Measurements from ENCODE around the gene STK4.

The STK4 gene

DNA sequence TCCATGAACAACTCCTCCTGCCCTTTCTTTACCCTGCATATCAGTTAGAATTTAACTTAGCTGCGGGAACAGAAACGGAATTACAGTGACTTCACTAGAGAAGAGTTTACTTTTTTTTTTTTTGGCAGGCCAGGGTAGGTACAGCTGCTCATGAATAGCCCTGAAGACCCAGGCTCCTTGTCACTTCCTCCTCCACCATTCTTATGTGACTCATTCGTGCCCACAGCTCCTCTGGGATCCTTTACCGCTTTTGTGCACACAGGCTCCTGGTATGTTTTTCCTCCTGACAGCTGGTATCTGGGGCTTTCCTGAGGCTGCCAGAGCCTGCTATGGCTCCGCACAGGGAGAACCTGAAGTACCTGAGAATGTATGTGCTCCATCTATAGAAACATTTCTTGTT lies 138.5 kb downstream of the STK4 start:
- DNase-seq (ENCODE audit: extremely low read depth in 1 of 2, low read depth in 1 of 2), result no peak

DNA sequence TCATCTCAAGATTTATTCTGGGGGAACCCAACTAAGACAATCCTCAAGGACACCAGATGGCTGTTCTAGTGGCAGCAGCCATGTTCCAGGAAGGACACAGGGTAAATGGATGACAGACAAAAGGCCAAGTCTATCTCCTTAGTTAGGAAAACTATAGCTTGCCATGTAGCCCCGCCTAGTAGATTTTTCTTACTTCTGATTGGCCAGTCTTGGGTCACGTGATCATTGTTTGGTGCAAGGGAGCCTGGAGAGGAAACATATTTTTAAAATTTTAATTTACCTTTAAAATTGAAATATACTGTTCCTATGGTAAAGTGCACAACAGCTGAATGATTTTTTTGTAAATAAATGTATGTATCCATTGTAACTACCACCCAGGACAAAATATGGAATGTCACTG lies 139.0 kb downstream of the STK4 start:
- DNase-seq (ENCODE audit: extremely low read depth in 1 of 2, low read depth in 1 of 2), result no peak

DNA sequence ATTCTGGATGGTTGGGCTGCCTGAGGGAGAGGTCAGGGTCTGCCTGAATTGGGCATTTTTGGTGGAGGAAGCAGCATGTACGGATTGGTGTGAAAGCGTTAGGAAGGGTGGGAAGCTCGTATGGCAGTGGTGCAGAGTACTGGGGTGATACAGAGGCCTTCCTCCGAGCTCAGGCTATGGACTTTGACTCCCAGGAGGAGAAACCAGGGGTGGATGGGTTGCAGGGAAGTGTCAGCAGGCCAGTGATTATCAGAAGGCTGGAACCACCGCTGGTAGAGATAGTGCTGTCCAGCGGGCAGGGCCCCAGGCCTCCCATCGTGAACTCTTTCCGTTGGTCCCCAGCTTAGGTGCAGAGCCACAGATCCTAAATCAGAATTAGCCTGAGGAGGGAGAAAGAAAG lies 143.3 kb downstream of the STK4 start:
- DNase-seq (ENCODE audit: extremely low read depth in 1 of 2, low read depth in 1 of 2), result no peak

DNA sequence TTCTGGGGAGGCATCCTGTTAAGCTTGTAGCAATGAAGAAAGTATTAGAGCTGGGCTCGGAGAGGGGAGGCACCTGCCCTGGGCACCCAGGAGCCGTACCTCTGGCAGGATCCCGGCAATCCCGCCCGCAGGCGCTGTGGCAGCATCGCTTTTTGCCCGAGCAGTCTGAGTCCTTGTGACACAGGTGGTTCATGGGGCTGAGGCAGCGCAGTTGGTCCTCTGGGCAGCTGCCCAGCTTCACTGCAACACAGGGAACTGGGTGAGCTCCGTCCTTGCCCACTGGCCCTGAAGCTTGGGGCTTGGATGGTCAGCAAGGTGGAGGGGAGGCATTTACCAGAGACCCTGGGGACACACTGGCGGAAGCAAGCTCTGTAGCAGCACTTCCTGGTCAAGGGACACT lies 144.0 kb downstream of the STK4 start:
- no peak for DNase-seq (ENCODE audit: extremely low read depth in 1 of 2, low read depth in 1 of 2)

DNA sequence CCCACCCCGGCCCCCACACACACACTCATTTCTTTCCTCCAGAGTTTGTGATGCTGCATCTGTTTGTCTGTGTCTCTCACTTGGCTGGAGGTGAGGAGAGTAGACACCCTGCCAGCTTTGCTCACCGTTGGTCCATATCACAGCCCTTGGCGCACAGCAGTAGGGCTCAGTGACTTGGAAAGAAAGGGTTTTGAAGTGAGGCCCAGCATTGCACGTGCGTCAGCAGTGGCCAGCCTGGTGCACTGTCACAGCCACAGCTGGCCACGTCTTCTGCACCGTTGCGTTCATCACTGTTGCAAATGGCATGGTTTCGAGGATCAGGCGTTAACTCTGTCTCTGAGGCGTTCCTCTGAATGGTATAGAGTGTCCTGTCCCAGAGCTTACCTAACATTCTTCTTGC lies 145.0 kb downstream of the STK4 start:
- DNase-seq (ENCODE audit: extremely low read depth in 1 of 2, low read depth in 1 of 2), result no peak

DNA sequence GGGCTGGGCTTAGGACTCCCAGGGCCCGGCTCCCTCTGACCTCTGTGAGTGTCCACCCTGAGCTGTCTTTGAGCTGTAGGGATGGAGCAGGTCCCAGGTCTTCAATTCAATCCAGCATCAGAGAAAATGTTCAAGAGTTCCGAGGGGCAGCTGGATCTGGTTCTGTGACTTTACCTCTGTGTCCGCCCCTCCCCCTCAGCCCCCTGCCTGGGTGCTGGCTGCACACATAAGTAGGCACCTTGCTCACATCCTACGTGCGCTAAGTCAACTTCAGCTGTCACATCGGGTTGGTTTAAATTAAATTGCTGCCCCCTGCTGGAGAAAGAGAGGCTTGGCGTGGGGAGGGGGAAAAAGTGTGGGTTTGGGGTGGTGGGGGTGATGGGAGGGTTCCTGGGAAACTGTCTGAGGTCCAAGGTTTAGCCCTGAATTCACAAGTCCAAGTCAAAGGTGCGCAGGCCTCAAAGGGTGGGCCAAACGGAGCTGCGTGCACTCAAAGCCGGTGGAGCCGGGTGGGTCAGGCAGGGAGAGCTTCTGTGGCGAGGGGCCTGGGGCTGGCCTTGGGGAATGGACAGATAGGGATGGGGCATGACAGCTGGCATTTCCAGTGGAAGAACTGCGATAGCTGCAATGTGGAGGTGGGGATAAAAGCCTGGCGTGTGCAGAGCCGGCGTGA lies 145.6 kb downstream of the STK4 start:
- DNase-seq (ENCODE audit: extremely low read depth in 1 of 2, low read depth in 1 of 2), result no peak

DNA sequence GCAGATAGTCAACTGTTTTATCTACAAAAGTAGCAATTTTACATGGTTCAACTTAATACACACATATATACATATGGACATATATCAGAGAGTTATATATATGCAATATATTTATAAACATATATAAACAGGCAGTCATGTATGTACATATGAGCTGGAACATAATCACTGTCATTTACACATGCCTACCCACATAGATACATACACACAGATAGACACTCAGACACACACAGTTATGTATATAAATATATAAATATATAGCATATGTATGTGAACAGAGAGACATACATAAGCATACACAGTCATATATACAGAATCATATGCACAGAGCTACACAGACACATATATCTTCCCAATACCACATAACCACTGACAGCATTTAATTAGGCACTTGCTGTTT lies 146.4 kb downstream of the STK4 start:
- no peak for DNase-seq (ENCODE audit: extremely low read depth in 1 of 2, low read depth in 1 of 2)

DNA sequence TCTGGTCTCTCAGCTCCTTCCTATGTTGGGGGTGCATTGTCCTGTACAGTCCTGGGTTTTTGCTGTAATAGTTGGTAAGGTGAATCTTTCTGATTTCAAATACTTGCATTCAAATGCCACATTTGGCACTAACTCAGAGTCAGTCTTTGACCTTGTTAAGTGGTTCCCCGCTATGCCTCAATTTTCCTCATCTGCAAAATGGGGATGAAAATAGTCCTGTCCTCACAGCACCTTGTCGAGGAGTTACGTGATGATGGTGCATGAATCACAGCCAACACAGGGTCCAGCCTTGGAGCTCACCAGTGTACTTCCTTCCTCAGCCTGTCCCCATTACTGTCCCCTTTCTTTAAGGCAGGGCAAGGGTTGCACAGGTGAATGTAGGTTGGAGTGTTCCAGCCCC lies 147.6 kb downstream of the STK4 start:
- no peak for DNase-seq (ENCODE audit: extremely low read depth in 1 of 2, low read depth in 1 of 2)

DNA sequence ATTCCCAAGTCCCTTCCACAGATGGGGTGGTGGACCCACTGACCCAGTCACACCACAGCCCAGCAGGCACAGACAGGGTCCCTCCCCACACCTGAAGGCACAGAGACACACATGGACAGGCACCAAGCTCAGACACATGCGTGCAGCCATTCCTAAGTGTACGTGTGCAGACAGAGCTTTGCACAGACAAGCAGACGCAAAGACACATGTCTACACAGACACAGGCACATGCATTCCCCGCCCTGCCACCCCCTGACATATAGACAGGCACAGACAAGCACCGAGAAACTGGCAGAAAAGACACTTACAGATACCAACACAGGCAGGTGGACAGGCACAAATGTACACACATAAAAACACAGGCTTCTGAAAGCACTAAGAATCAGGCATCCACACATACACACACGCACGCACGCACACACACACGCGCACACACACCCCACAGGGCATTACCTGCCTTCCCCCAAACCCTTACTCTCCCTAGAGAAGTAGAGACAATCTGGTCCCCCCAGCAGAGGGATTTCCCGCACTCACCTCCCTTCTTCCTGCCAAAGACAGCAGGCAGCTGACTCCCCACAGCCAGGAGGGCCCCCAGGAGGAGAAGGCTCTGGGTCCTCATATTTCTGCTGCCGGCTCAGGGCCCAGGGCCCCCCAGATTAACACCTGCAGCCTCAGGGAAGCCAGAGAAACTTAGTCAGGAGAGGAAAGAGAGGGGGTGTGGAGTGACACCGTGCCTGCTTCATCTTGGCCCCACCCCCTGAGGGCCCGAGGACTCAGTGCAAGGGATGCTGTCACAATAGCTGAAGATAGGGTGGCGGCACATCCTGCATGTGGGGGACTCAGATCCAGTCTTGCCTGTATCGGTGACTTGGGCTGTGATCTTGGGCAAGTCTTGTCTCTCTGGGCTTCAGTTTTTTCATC lies 148.4 kb downstream of the STK4 start, which contains the start of gene WFDC5:
WFDC5 (minus strand) TSS at position 710 of the 921 bp plus-strand sequence; CDS start at position 619, 91 bp downstream.
- DNase-seq (ENCODE audit: extremely low read depth in 1 of 2, low read depth in 1 of 2), result no peak

DNA sequence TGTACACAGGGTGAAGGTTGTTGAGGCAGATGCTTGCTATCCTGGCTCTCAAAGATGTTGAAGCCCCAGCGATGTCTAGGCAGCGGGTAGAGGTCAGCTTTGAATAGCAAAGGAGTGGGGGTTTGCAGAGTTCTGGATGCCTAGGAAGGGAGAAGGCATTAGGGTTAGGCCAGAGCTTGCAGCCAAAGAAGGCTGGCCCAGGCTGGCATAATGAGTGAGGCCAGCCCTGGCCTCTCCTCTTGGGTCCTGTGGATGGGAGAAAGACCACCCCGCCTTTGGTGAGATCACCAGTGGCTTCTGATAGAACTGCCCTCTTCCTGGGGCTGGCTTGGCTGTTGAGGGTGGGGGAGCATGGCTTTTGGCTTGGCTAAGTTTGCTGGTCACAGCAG lies 149.1 kb downstream of the STK4 start:
- no peak for DNase-seq (ENCODE audit: extremely low read depth in 1 of 2, low read depth in 1 of 2)

DNA sequence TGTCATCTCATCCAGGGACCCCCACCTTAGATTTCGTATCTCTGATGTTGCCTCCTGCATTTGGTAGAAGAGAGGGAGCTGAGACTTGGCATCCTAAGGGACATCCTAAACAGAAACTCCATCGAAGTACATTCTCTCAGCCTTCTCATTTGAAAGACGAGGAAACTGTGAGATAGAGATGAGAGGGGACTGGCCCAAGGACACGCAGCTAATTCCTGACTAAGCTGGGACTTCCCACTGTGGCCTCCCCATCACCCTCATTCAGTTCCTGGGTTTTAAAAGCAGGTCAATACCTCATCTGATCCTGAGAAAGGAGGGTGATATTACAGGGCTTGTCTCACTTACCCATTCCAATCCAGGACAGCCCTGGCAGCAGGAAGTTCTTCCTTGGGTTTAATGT lies 149.5 kb downstream of the STK4 start:
- DNase-seq (ENCODE audit: extremely low read depth in 1 of 2, low read depth in 1 of 2), result no peak

DNA sequence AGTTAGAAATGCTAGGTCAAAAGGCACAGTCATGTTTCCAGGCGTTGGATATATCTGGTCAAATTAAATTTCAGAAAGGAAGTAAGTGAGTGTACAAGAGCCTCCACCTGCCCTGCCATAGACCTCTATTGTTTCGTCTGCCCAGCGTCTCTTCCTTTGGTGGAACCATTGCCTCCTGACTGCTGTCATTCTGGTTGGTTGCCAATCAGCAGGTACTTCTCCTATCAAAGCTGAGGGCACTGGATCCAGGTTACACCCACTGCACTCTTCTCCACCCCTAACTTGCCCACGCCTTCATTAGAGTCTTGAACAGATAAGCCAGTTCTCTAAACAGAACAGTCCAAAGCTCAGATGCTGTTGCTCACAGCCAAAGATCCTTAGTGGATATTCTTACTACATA lies 151.3 kb downstream of the STK4 start:
- no peak for DNase-seq (ENCODE audit: extremely low read depth in 1 of 2, low read depth in 1 of 2)

DNA sequence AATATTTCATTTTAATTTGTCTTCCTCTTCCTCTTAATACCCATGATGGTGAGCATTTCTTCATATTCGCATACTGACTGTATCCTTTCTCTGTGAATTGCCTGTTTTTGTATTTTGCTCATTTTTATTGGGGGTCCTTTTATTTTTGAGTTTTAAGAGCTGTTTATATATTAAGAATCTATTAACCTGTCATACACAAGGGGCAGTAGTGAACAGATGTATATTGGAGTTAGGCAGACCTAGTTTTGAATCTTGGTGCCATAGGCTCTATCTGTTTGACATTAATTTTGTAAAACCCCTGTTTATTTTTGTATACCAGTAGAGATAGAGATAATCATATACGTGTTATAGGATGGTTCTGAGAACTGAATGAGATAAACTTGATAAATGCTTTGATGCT lies 151.7 kb downstream of the STK4 start:
- no peak for DNase-seq (ENCODE audit: extremely low read depth in 1 of 2, low read depth in 1 of 2)

DNA sequence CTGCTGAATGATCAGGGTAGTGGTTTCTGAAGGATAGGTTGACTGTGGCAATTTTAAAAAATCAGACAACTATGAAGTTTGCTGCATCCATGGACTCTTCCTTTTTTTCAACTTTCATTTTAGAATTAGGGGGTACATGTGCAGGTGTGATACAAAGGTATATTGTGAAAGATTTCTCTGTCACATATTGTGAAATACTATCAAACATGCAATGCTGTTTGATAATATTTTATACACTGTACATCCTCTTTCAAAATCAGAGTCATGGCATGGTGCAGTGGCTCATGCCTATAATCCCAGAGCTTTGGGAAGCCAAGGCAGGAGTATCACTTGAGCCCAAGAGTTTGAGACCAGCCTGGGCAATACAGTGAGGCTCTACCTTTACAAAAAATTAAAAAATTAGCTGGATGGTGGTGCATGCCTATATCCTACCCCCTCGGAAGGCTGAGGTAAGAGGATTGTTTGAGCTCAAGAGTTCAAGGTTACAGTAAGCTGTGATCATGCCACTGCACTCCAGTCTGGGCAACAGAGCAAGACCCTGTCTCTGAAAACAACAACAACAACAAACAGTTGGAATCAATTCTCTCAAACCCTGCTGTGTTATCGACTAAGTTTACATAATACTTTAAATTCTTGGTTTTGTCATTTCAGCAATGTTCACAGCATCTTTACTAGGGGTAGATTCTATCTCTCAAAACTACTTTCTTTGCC lies 153.4 kb downstream of the STK4 start:
- DNase-seq (ENCODE audit: extremely low read depth in 1 of 2, low read depth in 1 of 2), result no peak

DNA sequence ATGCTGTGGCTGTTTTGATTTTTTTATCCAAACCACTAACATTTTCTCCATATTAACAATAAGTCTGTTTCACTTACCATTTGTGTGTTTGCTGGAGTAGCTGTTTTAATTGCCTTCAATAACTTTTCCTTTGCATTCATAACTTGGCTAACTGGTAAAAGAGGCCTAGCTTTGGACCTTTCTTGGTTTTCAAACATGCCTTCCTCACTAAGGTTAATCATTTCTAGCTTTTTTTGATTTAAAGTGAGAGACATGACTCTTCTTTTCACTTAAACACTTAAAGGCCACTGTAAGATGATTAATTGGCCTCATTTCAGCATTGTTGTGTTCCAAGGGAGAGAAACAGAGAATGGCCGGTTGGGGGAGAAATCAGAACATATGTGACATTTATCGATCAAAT lies 155.1 kb downstream of the STK4 start:
- DNase-seq (ENCODE audit: extremely low read depth in 1 of 2, low read depth in 1 of 2), result no peak

DNA sequence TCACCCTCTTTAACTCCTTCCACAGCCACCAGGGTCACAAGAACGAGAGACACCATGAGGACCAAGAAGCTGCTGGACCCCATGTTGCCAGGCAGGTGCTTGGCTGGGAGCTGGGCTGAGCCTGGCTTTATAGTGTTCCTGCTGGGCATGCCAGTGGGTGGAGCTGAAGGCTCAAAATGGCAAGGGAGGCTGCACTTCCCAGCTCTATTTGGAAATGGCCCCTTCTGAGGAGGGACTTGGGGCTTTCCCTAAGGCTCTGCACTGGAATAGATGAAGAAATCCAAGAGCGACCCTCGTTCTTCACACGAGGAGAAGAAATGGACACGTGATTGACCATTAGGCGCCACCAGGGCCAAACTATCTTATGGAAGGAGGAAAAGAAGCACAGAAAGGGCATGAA lies 158.1 kb downstream of the STK4 start, which contains the start of gene WFDC12:
WFDC12 (minus strand) TSS at position 101 of the 400 bp plus-strand sequence; CDS start at position 83, 18 bp downstream.
- no peak for DNase-seq (ENCODE audit: extremely low read depth in 1 of 2, low read depth in 1 of 2)

DNA sequence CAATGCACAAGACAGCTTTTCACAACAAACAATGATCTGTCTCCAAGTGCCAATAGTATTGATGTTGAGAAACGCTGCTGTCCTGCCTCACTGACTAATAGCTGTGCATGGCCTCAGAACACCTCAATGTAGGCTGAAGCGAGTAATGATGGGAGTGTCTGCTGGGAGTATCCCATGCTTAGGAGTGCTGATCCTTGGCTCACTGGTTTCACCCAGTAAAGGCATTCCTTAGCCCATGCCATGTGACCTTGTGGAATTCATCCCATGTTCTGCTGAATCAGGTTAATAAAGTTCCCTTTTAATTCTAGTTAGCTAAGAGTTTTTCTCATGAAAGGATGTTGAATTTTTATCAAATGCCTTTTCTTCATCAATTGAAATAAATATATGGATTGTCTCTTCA lies 161.8 kb downstream of the STK4 start:
- no peak for DNase-seq (ENCODE audit: extremely low read depth in 1 of 2, low read depth in 1 of 2)

All from stimulated activated CD8-positive, alpha-beta memory T cell treated with anti-CD3 and anti-CD28 coated beads, Interleukin-7, amount 100 ng/mL, for 48 hours (primary cell).